NCI-H1048 (cell line): ENCODE data around the gene ATP10B.
"Not testable (repeated sequence)": the region's sequence is repeated elsewhere in the genome, so short reads cannot be mapped to it uniquely, and the experiment has no call there.

Experiments
- DNase-seq: peaks from one replicate; lab custom pipeline; 2025; lab: John Stamatoyannopoulos, UW

Gene ATP10B

GRCh38 chr5:160760008-160760407 lies 92.0 kb downstream of the ATP10B start:
- no peak for DNase-seq

GRCh38 chr5:160757194-160757593 lies 94.8 kb downstream of the ATP10B start:
- DNase-seq = no peak

GRCh38 chr5:160750938-160751657 lies 100.9 kb downstream of the ATP10B start:
- no peak for DNase-seq

- no peak for DNase-seq
Measured at GRCh38 chr5:160749682-160750081, 102.3 kb downstream of the ATP10B start.

- DNase-seq = no peak
Measured at GRCh38 chr5:160749026-160749425, 103.0 kb downstream of the ATP10B start.

GRCh38 chr5:160747987-160748386 lies 104.0 kb downstream of the ATP10B start:
- DNase-seq = no peak

- DNase-seq = no peak
Measured at GRCh38 chr5:160747559-160747958, 104.5 kb downstream of the ATP10B start.

- DNase-seq = no peak
Measured at GRCh38 chr5:160744268-160745101, 107.5 kb downstream of the ATP10B start.

- DNase-seq = no peak
Measured at GRCh38 chr5:160743027-160743426, 109.0 kb downstream of the ATP10B start.

- no peak for DNase-seq
Measured at GRCh38 chr5:160742446-160742845, 109.6 kb downstream of the ATP10B start.

GRCh38 chr5:160727296-160727997 lies 124.6 kb downstream of the ATP10B start:
- no peak for DNase-seq

- no peak for DNase-seq
Measured at GRCh38 chr5:160726721-160727120, 125.3 kb downstream of the ATP10B start.

- no peak for DNase-seq
Measured at GRCh38 chr5:160720822-160721221, 131.2 kb downstream of the ATP10B start.

GRCh38 chr5:160715508-160715907 lies 136.5 kb downstream of the ATP10B start:
- not testable (repeated sequence) for DNase-seq

- DNase-seq = no peak
Measured at GRCh38 chr5:160703547-160704189, 148.3 kb downstream of the ATP10B start.

- DNase-seq = no peak
Measured at GRCh38 chr5:160702934-160703333, 149.1 kb downstream of the ATP10B start.

- no peak for DNase-seq
Measured at GRCh38 chr5:160702311-160702803, 149.7 kb downstream of the ATP10B start.

GRCh38 chr5:160701403-160701802 lies 150.6 kb downstream of the ATP10B start:
- no peak for DNase-seq

GRCh38 chr5:160699301-160699700 lies 152.7 kb downstream of the ATP10B start:
- no peak for DNase-seq

- no peak for DNase-seq
Measured at GRCh38 chr5:160697281-160697680, 154.7 kb downstream of the ATP10B start.

- no peak for DNase-seq
Measured at GRCh38 chr5:160694896-160695295, 157.1 kb downstream of the ATP10B start.
